Small intestine (tissue), 7 donors: ENCODE measurements around the gene RABEP2. TPM values are rescaled to one million over a fixed set of nuclear protein-coding genes. Genes with fewer than 3 reads are reported as not detected.
"Not testable (repeated sequence)": the region's sequence is repeated elsewhere in the genome, so short reads cannot be mapped to it uniquely, and the experiment has no call there.

ENCODE experiments used
- DNase-seq, 2 donors: peaks; one replicate each; pipeline versions ENCODE4 v3.0.0 to v3.0.0-alpha.2; 2013
- FAIRE-seq: peaks from 2 replicates; lab custom pipeline; 2012; peaks lifted over from hg19 to GRCh38; lab: Jason Lieb, UNC
- H3K27ac ChIP-seq, 3 donors: one replicate each; pipeline ENCODE4 v1.5.1; 2013; ENCODE audit warnings: low read length in 2 of 3, mild to moderate bottlenecking in 2 of 3, control low read depth in 1 of 3, inconsistent platforms in 1 of 3, low read depth in 1 of 3, moderate library complexity in 1 of 3
- H3K27me3 ChIP-seq, 3 donors: one replicate each; pipeline ENCODE4 v1.6.1; 2013; ENCODE audit warnings: low read length in 3 of 3, inconsistent platforms in 1 of 3; ENCODE audit not compliant: control insufficient read depth in 3 of 3, insufficient read depth in 3 of 3
- H3K36me3 ChIP-seq, 3 donors: one replicate each; pipeline ENCODE4 v1.6.1; 2013; ENCODE audit warnings: low read length in 3 of 3, inconsistent platforms in 1 of 3, low read depth in 1 of 3, mild to moderate bottlenecking in 1 of 3, moderate library complexity in 1 of 3; ENCODE audit not compliant: control insufficient read depth in 3 of 3, insufficient read depth in 2 of 3
- H3K4me1 ChIP-seq, 3 donors: one replicate each; pipeline ENCODE4 v1.6.1; 2013; ENCODE audit warnings: low read length in 2 of 3, inconsistent platforms in 1 of 3, low read depth in 1 of 3, mild to moderate bottlenecking in 1 of 3, moderate library complexity in 1 of 3; ENCODE audit not compliant: control insufficient read depth in 3 of 3, insufficient read depth in 2 of 3
- H3K4me3 ChIP-seq, 3 donors: one replicate each; pipeline ENCODE4 v1.5.1; 2013; ENCODE audit warnings: low read length in 3 of 3, control low read depth in 1 of 3, inconsistent platforms in 1 of 3, low read depth in 1 of 3, mild to moderate bottlenecking in 1 of 3, moderate library complexity in 1 of 3
- H3K9me3 ChIP-seq, 2 donors: one replicate each; pipeline ENCODE4 v1.6.1; 2013; ENCODE audit warnings: low read depth in 1 of 2, low read length in 1 of 2; ENCODE audit not compliant: control insufficient read depth in 2 of 2, insufficient read depth in 1 of 2
- WGBS, 3 donors: extraction: QIAGEN DNeasy Blood & Tissue Kit; methylation state at CpG; one replicate each; pipeline ENCODE4 v1.1.7; 2013; 5-methylcytosine and 5-hydroxymethylcytosine counted together
- polyA plus RNA-seq, 4 donors: library from polyadenylated mRNA; stranded (reverse) in 3 of 4; unstranded in 1 of 4; fragments of 200-250 nt in 3 of 4; fragments of 120-200 nt in 1 of 4; gene quantifications; one replicate each; pipeline versions ENCODE4 v1.2.1 to v1.2.3, GENCODE V29; 2013
- donor health status: healthy with polysubstance abuse.
- donor health status: control.
- donor health status: control.
- donor health status: Bipolar disorder and iron deficiency.
- donor health status: healthy.

Gene RABEP2
- polyA plus RNA-seq, 4 donors = 26.5 to 55.7 (median 29.8) TPM

GRCh38 chr16:28882551-28883160, 42.4 kb downstream of the RABEP2 start:
- Histone ChIP-seq H3K4me1 (peaks cover 5 to 20% (median 8%) of the 10 kb centered on the region in 3 donors), H3K36me3 (peaks cover 0 to 7% (median 0%) of the 10 kb centered on the region in 3 donors), H3K27me3 (peaks cover 0 to 21% (median 0%) of the 10 kb centered on the region in 3 donors), H3K4me3 (no peak overlapping the region), H3K27ac (no peak overlapping the region), H3K9me3 (no peaks in the 10 kb centered on the region)
- FAIRE-seq (no peak), DNase-seq (no peak)
- WGBS, 3 donors = 39 to 52% (median 47%) methylated on average over 21 to 24 of the region's 24 CpGs

- H3K27ac ChIP-seq, H3K9me3 ChIP-seq, FAIRE-seq, DNase-seq, H3K4me3 ChIP-seq: not testable (repeated sequence)
- Histone ChIP-seq H3K4me1 (peaks cover 5 to 20% (median 8%) of the 10 kb centered on the region in 3 donors), H3K27me3 (peaks cover 0 to 21% (median 0%) of the 10 kb centered on the region in 3 donors), H3K36me3 (peaks cover 0 to 11% (median 0%) of the 10 kb centered on the region in 3 donors)
- 71 to 83% (median 77%) methylated on average over 4 of the region's 4 CpGs for WGBS, 3 donors
Observed at GRCh38 chr16:28881565-28881964, 43.5 kb downstream of the RABEP2 start.

GRCh38 chr16:28880955-28881354, 44.1 kb downstream of the RABEP2 start:
- WGBS, 3 donors = 76 to 79% (median 78%) methylated on average over 4 of the region's 4 CpGs
- FAIRE-seq = no peak
- no peak for DNase-seq
- H3K27me3 ChIP-seq = peaks cover 0 to 21% (median 0%) of the 10 kb centered on the region in 3 donors
- H3K4me3 ChIP-seq = no peak overlapping the region
- peaks cover 0 to 16% (median 0%) of the 10 kb centered on the region in 3 donors for H3K36me3 ChIP-seq
- H3K27ac ChIP-seq = no peak overlapping the region
- no peaks in the 10 kb centered on the region for H3K9me3 ChIP-seq
- peaks cover 5 to 20% (median 8%) of the 10 kb centered on the region in 3 donors for H3K4me1 ChIP-seq

GRCh38 chr16:28880589-28880915, 44.5 kb downstream of the RABEP2 start:
- no peak overlapping the region for H3K27ac ChIP-seq
- peaks cover 5 to 20% (median 8%) of the 10 kb centered on the region in 3 donors for H3K4me1 ChIP-seq
- H3K9me3 ChIP-seq = no peaks in the 10 kb centered on the region
- DNase-seq (no peak), FAIRE-seq (no peak)
- WGBS, 3 donors = 24 to 38% (median 37%) methylated on average over 11 of the region's 11 CpGs
- peaks cover 0 to 21% (median 0%) of the 10 kb centered on the region in 3 donors for H3K27me3 ChIP-seq
- peaks cover 0 to 20% (median 0%) of the 10 kb centered on the region in 3 donors for H3K36me3 ChIP-seq
- H3K4me3 ChIP-seq = no peak overlapping the region

GRCh38 chr16:28879841-28880588, 45.0 kb downstream of the RABEP2 start:
- H3K36me3 ChIP-seq = peaks cover 0 to 24% (median 0%) of the 10 kb centered on the region in 3 donors
- DNase-seq (peak; percentile 84 to 91), FAIRE-seq (no peak)
- H3K9me3 ChIP-seq = no peaks in the 10 kb centered on the region
- peaks cover 5 to 20% (median 8%) of the 10 kb centered on the region in 3 donors for H3K4me1 ChIP-seq
- no peak overlapping the region for H3K27ac ChIP-seq
- WGBS, 3 donors = 1 to 3% (median 2%) methylated on average over 57 to 66 of the region's 66 CpGs
- H3K4me3 ChIP-seq = peak overlapping the region; percentile 46 to 62 (median 59)
- H3K27me3 ChIP-seq = peaks cover 0 to 21% (median 0%) of the 10 kb centered on the region in 3 donors

- Histone ChIP-seq H3K27ac (no peak overlapping the region), H3K4me3 (peak overlapping the region; percentile 46 to 62 (median 59)), H3K9me3 (no peaks in the 10 kb centered on the region), H3K27me3 (peaks cover 0 to 21% (median 0%) of the 10 kb centered on the region in 3 donors), H3K36me3 (peaks cover 0 to 27% (median 0%) of the 10 kb centered on the region in 3 donors), H3K4me1 (peaks cover 5 to 20% (median 8%) of the 10 kb centered on the region in 3 donors)
- WGBS, 3 donors = 1 to 3% (median 1%) methylated on average over 24 to 27 of the region's 27 CpGs
- no peak for FAIRE-seq
- DNase-seq = peak in 1 of 2 donors; percentile 18
Observed at GRCh38 chr16:28879261-28879840, 45.7 kb downstream of the RABEP2 start.

- Histone ChIP-seq H3K27me3 (peaks cover 0 to 21% (median 0%) of the 10 kb centered on the region in 3 donors), H3K9me3 (no peaks in the 10 kb centered on the region), H3K4me1 (peaks cover 5 to 20% (median 8%) of the 10 kb centered on the region in 3 donors), H3K4me3 (peak within 1 kb of the TSS in 2 of 3 donors; percentile 46 to 59), H3K36me3 (peaks cover 0 to 38% (median 4%) of the 10 kb centered on the region in 3 donors), H3K27ac (no peak within 1 kb of the TSS)
- WGBS, 3 donors = 67 to 78% (median 75%) methylated on average over 25 of the region's 25 CpGs
- no peak for FAIRE-seq
- no peak for DNase-seq
Observed at GRCh38 chr16:28878083-28878926, 46.7 kb downstream of the RABEP2 start, which contains the start of gene ATP2A1. TSS of gene ATP2A1 (plus strand) at chr16:28878488. CDS start at chr16:28878672, 184 bp downstream.
